ENCODE results near the gene PDLIM4. TPM values are rescaled to one million over a fixed set of nuclear protein-coding genes. Genes with fewer than 3 reads are reported as not detected.
A peak's percentile ranks its signal among the peaks of the same experiment; 100 is the strongest.

The PDLIM4 gene
- total RNA-seq, 6 experiments from 2014 or later, result 2.5 to 26.4 (median 23.7) TPM

GRCh38 chr5:132291026-132291425 is 33.5 kb downstream of the PDLIM4 start:
- no peak overlapping the region for H3K4me3 Mint-ChIP-seq
- peaks cover 2% of the 10 kb centered on the region; the same call in 1 of the 2 replicates for H3K27me3 Mint-ChIP-seq (ENCODE audit: insufficient read depth)
- peaks cover 5% of the 10 kb centered on the region; the same call in 1 of the 2 replicates for H3K36me3 Mint-ChIP-seq (ENCODE audit: low read depth)
- no peak for DNase-seq
- no peaks in the 10 kb centered on the region for H3K9me3 Mint-ChIP-seq
- no peak overlapping the region for H3K27ac Mint-ChIP-seq
- H3K4me1 Mint-ChIP-seq (ENCODE audit: low read depth), result peaks cover 24% of the 10 kb centered on the region
- no peak for TF ChIP-seq CTCF (IDR thresholded peaks at IDR 0.05)

GRCh38 chr5:132293066-132293991 is 35.8 kb downstream of the PDLIM4 start:
- TF ChIP-seq CTCF (IDR thresholded peaks at IDR 0.05), result peak; percentile 55; the same call in 1 of the 2 replicates
- H3K36me3 Mint-ChIP-seq (ENCODE audit: low read depth), result peaks cover 16% of the 10 kb centered on the region
- peak; percentile 81 for DNase-seq

GRCh38 chr5:132293992-132294727 is 36.7 kb downstream of the PDLIM4 start, which contains the start of gene SLC22A4:
SLC22A4 (plus strand) TSS chr5:132294394; CDS start chr5:132294617, 223 bp downstream.
- Mint-ChIP-seq H3K27ac (peak within 1 kb of the TSS; percentile 99), H3K4me3 (peak within 1 kb of the TSS; percentile 99), H3K36me3 (ENCODE audit: low read depth) (peaks cover 18% of the 10 kb centered on the region), H3K27me3 (ENCODE audit: insufficient read depth) (peaks cover 2% of the 10 kb centered on the region; the same call in 1 of the 2 replicates), H3K9me3 (no peaks in the 10 kb centered on the region), H3K4me1 (ENCODE audit: low read depth) (peaks cover 54% of the 10 kb centered on the region)
- TF ChIP-seq CTCF (IDR thresholded peaks at IDR 0.05), result no peak; the same call in 1 of the 2 replicates
- DNase-seq, result peak; percentile 94

More at GRCh38 chr5:132293066-132293991, 35.8 kb downstream of the PDLIM4 start:
- Mint-ChIP-seq H3K27ac (peak overlapping the region; percentile 99), H3K4me3 (peak overlapping the region; percentile 99), H3K27me3 (ENCODE audit: insufficient read depth) (peaks cover 2% of the 10 kb centered on the region; the same call in 1 of the 2 replicates), H3K9me3 (no peaks in the 10 kb centered on the region), H3K4me1 (ENCODE audit: low read depth) (peaks cover 47% of the 10 kb centered on the region)

GRCh38 chr5:132294728-132295504 is 37.4 kb downstream of the PDLIM4 start:
- Mint-ChIP-seq H3K27ac (peak overlapping the region; percentile 99), H3K27me3 (ENCODE audit: insufficient read depth) (peaks cover 2% of the 10 kb centered on the region; the same call in 1 of the 2 replicates), H3K36me3 (ENCODE audit: low read depth) (peaks cover 18% of the 10 kb centered on the region; the same call in 1 of the 2 replicates), H3K9me3 (no peaks in the 10 kb centered on the region), H3K4me3 (peak overlapping the region; percentile 99), H3K4me1 (ENCODE audit: low read depth) (peaks cover 59% of the 10 kb centered on the region)
- TF ChIP-seq CTCF (IDR thresholded peaks at IDR 0.05), result no peak; the same call in 1 of the 2 replicates
- DNase-seq, result peak; percentile 90

All from HFFc6 (cell line).